Upper lobe of left lung (tissue), 4 donors: ENCODE measurements around the gene MOCOS.

Source experiments
- CTCF ChIP-seq, 6 experiments: fragments of 450-650 bp in 4 of 6; fragments of 200-600 bp in 2 of 6; sonication (generic) in 2 of 6; IDR thresholded peaks; one replicate each; pipeline ENCODE4 v1.5.1; 2016 to 2019; ENCODE audit warnings: antibody characterized with exemption in 6 of 6
- EP300 ChIP-seq, 4 donors: sonication (generic); formaldehyde crosslinking; IDR thresholded peaks; one replicate each; pipeline ENCODE4 v1.5.1; 2017; ENCODE audit warnings: antibody characterized with exemption in 4 of 4, control low read depth in 2 of 4
- POLR2A ChIP-seq, 4 donors: fragments of 450-650 bp; IDR thresholded peaks; one replicate each; pipeline ENCODE4 v1.5.1; 2016 to 2017; ENCODE audit warnings: antibody characterized with exemption in 4 of 4, mild to moderate bottlenecking in 2 of 4

- no peak for TF ChIP-seq CTCF (IDR thresholded peaks at IDR 0.05)
- TF ChIP-seq POLR2A (IDR thresholded peaks at IDR 0.05) = no peak
- no peak for TF ChIP-seq EP300 (IDR thresholded peaks at IDR 0.05)
Measured at GRCh38 chr18:36297417-36298125, 110.3 kb downstream of the MOCOS start, which contains the start of gene FHOD3.
